Measurements from ENCODE around the gene ZBTB16.
A peak's percentile ranks its signal among the peaks of the same experiment; 100 is the strongest.

DNA sequence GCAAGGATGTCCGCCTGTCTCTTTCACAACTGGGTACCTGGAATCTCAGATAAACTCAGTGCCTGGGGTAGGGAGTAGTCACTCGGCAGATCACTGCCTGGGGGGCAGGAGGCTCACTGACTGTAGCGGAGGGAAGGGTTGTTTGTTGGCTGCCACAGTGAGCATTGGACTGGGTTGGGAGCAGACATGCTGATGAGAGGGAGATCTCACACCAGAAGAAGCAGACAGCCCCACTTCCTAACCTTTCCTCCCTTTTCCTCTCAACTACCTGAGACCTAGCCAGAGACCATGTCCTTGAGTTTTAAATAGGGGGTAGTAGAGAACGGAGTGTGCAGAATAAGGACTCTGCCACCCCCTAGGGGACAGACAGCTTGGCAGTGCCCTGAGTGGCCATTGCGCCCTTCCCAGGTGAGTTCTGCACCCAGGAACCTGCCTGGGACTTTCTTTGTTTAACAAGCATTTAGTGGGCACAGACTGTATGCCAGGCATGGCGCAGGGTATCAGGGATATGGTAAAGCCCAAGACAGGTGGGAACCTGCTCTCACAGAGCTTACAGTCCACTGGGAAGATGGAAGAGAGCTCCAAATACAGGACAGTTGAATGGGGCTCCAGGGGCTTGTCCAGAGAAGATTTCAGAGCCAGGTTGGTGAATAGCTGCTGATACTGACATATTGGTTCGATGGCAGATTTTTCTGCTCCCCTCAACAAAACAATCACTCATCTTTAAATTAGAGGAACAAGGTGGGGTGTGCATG is 121.0 kb downstream of the ZBTB16 start:
- peak; percentile 30 for TF ChIP-seq POLR2A (IDR thresholded peaks at IDR 0.05)
- TF ChIP-seq, protein P1, sequence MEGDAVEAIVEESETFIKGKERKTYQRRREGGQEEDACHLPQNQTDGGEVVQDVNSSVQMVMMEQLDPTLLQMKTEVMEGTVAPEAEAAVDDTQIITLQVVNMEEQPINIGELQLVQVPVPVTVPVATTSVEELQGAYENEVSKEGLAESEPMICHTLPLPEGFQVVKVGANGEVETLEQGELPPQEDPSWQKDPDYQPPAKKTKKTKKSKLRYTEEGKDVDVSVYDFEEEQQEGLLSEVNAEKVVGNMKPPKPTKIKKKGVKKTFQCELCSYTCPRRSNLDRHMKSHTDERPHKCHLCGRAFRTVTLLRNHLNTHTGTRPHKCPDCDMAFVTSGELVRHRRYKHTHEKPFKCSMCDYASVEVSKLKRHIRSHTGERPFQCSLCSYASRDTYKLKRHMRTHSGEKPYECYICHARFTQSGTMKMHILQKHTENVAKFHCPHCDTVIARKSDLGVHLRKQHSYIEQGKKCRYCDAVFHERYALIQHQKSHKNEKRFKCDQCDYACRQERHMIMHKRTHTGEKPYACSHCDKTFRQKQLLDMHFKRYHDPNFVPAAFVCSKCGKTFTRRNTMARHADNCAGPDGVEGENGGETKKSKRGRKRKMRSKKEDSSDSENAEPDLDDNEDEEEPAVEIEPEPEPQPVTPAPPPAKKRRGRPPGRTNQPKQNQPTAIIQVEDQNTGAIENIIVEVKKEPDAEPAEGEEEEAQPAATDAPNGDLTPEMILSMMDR (IDR thresholded peaks at IDR 0.05): peak in 1 of 3 donors; percentile 60

Measured in ovary (tissue), 3 donors.